Measurements from ENCODE around the gene CAMSAP2. TPM values are rescaled to one million over a fixed set of nuclear protein-coding genes. Genes with fewer than 3 reads are reported as not detected.

CAMSAP2 gene
- total and polyA plus RNA-seq, 3 donors from 2014 or later: 16.0 to 34.7 (median 28.4) TPM

GRCh38 chr1:200724064-200724463, 14.6 kb upstream of the CAMSAP2 start:
- no peak for TF ChIP-seq POLR2A (IDR thresholded peaks at IDR 0.05)
- TF ChIP-seq, protein P1, sequence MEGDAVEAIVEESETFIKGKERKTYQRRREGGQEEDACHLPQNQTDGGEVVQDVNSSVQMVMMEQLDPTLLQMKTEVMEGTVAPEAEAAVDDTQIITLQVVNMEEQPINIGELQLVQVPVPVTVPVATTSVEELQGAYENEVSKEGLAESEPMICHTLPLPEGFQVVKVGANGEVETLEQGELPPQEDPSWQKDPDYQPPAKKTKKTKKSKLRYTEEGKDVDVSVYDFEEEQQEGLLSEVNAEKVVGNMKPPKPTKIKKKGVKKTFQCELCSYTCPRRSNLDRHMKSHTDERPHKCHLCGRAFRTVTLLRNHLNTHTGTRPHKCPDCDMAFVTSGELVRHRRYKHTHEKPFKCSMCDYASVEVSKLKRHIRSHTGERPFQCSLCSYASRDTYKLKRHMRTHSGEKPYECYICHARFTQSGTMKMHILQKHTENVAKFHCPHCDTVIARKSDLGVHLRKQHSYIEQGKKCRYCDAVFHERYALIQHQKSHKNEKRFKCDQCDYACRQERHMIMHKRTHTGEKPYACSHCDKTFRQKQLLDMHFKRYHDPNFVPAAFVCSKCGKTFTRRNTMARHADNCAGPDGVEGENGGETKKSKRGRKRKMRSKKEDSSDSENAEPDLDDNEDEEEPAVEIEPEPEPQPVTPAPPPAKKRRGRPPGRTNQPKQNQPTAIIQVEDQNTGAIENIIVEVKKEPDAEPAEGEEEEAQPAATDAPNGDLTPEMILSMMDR (IDR thresholded peaks at IDR 0.05): no peak
- no peaks in the 10 kb centered on the region for H3K4me1 ChIP-seq
- no peak for DNase-seq
- no peak overlapping the region for H3K27ac ChIP-seq
- H3K4me3 ChIP-seq: no peak overlapping the region
- H3K36me3 ChIP-seq (ENCODE audit: low read depth, missing control alignments): no peaks in the 10 kb centered on the region
- H3K9me3 ChIP-seq: no peaks in the 10 kb centered on the region
- no peaks in the 10 kb centered on the region for H3K27me3 ChIP-seq
- intact Hi-C loops (cut with DNase I; ENCODE audit: low total_unique reads): no loop called here

- WGBS, 2 donors: 96 to 97% methylated on average over 2 of the region's 2 CpGs
- Histone ChIP-seq H3K4me1 (no peaks in the 10 kb centered on the region), H3K36me3 (ENCODE audit: low read depth, missing control alignments) (no peaks in the 10 kb centered on the region), H3K9me3 (no peaks in the 10 kb centered on the region), H3K27ac (no peak overlapping the region), H3K4me3 (no peak overlapping the region), H3K27me3 (no peaks in the 10 kb centered on the region)
- TF ChIP-seq, protein P1 (IDR thresholded peaks at IDR 0.05): no peak
- no peak for TF ChIP-seq POLR2A (IDR thresholded peaks at IDR 0.05)
- intact Hi-C loops (cut with DNase I; ENCODE audit: low total_unique reads): no loop called here
- no peak for DNase-seq
These were observed 11.4 kb upstream of the CAMSAP2 start for GRCh38 chr1:200727257-200727656.

- TF ChIP-seq POLR2A (IDR thresholded peaks at IDR 0.05): no peak
- TF ChIP-seq, protein P1 (IDR thresholded peaks at IDR 0.05): no peak
- H3K4me1 ChIP-seq: no peaks in the 10 kb centered on the region
- DNase-seq: no peak
- H3K27me3 ChIP-seq: no peaks in the 10 kb centered on the region
- no peaks in the 10 kb centered on the region for H3K36me3 ChIP-seq (ENCODE audit: low read depth, missing control alignments)
- WGBS, 2 donors: 46 to 47% methylated on average over 3 of the region's 3 CpGs
- intact Hi-C loops (cut with DNase I; ENCODE audit: low total_unique reads): no loop called here
- H3K4me3 ChIP-seq: no peak overlapping the region
- H3K9me3 ChIP-seq: no peaks in the 10 kb centered on the region
- peak overlapping the region in 1 of 2 donors; percentile 64 for H3K27ac ChIP-seq
These were observed 8.8 kb upstream of the CAMSAP2 start for GRCh38 chr1:200729863-200730262.

DNA sequence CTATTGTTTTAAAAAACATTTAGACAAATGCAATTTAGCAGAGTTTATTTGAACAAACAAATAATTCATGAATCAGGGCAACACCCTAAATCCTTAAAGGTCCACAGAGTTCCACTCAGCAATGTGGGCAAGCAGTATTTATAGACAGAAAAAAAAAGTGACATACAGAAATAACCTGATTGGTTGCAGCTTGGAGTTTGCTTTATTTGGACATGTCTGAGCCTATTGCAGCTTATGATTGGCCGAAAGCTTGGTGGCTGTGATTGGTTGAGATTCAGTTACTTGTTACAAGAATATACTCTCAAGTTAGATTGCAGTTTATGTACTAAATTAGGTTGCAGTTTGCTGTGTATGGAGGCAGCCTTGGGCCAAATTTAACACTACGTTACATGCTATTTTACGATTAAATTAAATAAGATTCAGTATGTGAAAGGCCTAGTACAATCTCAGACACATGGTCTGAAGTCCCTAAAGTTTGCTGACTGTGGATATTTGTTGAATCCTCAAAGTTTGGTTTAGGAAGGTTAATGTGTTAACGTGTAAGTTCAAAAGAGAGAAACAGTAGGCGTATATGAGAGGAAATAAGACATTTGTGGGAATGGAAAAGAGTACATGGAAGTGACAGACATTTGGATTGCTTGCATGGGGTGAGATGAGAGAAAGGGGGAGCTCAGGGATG, 6.9 kb upstream of the CAMSAP2 start:
- peak; percentile 38 for DNase-seq
- WGBS, 2 donors: 89 to 91% methylated on average over 5 of the region's 5 CpGs
- intact Hi-C loops (cut with DNase I; ENCODE audit: low total_unique reads): no loop called here

More for the DNA sequence above, 6.9 kb upstream of the CAMSAP2 start:
- Histone ChIP-seq H3K27ac (no peak overlapping the region), H3K9me3 (no peaks in the 10 kb centered on the region), H3K4me3 (no peak overlapping the region), H3K27me3 (no peaks in the 10 kb centered on the region), H3K36me3 (ENCODE audit: low read depth, missing control alignments) (no peaks in the 10 kb centered on the region), H3K4me1 (no peaks in the 10 kb centered on the region)
- TF ChIP-seq, protein P1 (IDR thresholded peaks at IDR 0.05): no peak
- no peak for TF ChIP-seq POLR2A (IDR thresholded peaks at IDR 0.05)
